HTERT RPE-1 (cell line): ENCODE measurements around the gene SLC25A40.

ENCODE experiments used
- in situ Hi-C: fragments of 300-500 bp; cut with MboI; formaldehyde crosslinking; loops from 4 replicates; pipeline ENCODE4 v1.14.3; 2020; ENCODE audit warnings: low sequenced_read_pairs

The SLC25A40 gene

GRCh38 chr7:87785368-87785995 is 90.7 kb downstream of the SLC25A40 start:
- in situ Hi-C loops = no loop called here

GRCh38 chr7:87784424-87784823 is 91.7 kb downstream of the SLC25A40 start:
- in situ Hi-C loops = no loop called here
